ENCODE measurements around the gene DSCAML1. TPM values are rescaled to one million over a fixed set of nuclear protein-coding genes. Genes with fewer than 3 reads are reported as not detected.

Gene DSCAML1
- total RNA-seq, 1 experiment from 2014 or later, result not detected

- CTCF ChIA-PET, result no interaction called here
- no TSS peak for BruUV-seq (replicated peaks)
- H3K27me3 ChIP-seq (ENCODE audit: insufficient read depth, low read length), result peaks cover 74% of the 10 kb centered on the region
- DNase-seq (ENCODE audit: low read depth, low spot score), result no peak
- H3K4me3 ChIP-seq (replicated peaks in 1 of 2; ENCODE audit: low read depth in 1 of 2, low read length in 2 of 2), result no peak overlapping the region
- no peak for ATAC-seq
- no peaks in the 10 kb centered on the region for H3K9me2 ChIP-seq (ENCODE audit: insufficient read depth)
- intact Hi-C loops (cut with micrococcal nuclease), result no loop called here
- no peak overlapping the region for H3K27ac ChIP-seq (ENCODE audit: low read depth, low read length)
- H3K4me2 ChIP-seq (ENCODE audit: low read length), result no peak overlapping the region
- TF ChIP-seq ZFX (IDR thresholded peaks at IDR 0.05), result no peak
- no peak for TF ChIP-seq MAX (IDR thresholded peaks at IDR 0.05)
- no peak for TF ChIP-seq CEBPB (IDR thresholded peaks at IDR 0.05; ENCODE audit: low read depth)
- no peak for TF ChIP-seq SRF (IDR thresholded peaks at IDR 0.05; ENCODE audit: low read depth)
- no peak for TF ChIP-seq EZH2phosphoT487 (IDR thresholded peaks at IDR 0.05; ENCODE audit: borderline replicate concordance)
- TF ChIP-seq REST (IDR thresholded peaks at IDR 0.05; ENCODE audit: low read depth), result no peak
- TF ChIP-seq ZNF274 (IDR thresholded peaks at IDR 0.05; ENCODE audit: low read depth, low read length), result no peak
- no peak for TF ChIP-seq RAD21 (IDR thresholded peaks at IDR 0.05; ENCODE audit: low read depth)
- TF ChIP-seq ELF1 (IDR thresholded peaks at IDR 0.05; ENCODE audit: borderline replicate concordance, low read depth), result no peak
- H3K4me1 ChIP-seq (ENCODE audit: control insufficient read depth in 1 of 2, insufficient read depth in 2 of 2, low read length in 2 of 2), result no peaks in the 10 kb centered on the region
- POLR2A ChIA-PET, result no interaction called here
- no peaks in the 10 kb centered on the region for H4K20me1 ChIP-seq (ENCODE audit: insufficient read depth)
- no peaks in the 10 kb centered on the region for H3K36me3 ChIP-seq (ENCODE audit: control insufficient read depth in 1 of 2, insufficient read depth in 2 of 2, low read length in 2 of 2)
- RAD21 ChIA-PET (ENCODE audit: low non-redundant PET in 1 of 2, low total read pairs in 2 of 2, uncharacterized antibody in 2 of 2, unreplicated experiment in 2 of 2), result no interaction called here
- H2AFZ ChIP-seq (ENCODE audit: low read depth, low read length, poor library complexity, severe bottlenecking), result no peak overlapping the region
- no peaks in the 10 kb centered on the region for H3K9me3 ChIP-seq (ENCODE audit: control insufficient read depth in 1 of 2, insufficient read depth in 1 of 2, low read depth in 1 of 2, low read length in 2 of 2)
- H3K79me2 ChIP-seq (ENCODE audit: insufficient read depth, low read length), result no peaks in the 10 kb centered on the region
- no peak overlapping the region for H3K9ac ChIP-seq (ENCODE audit: low read length)
Observed at GRCh38 chr11:117591316-117592039, 205.5 kb downstream of the DSCAML1 start.

All from HCT116 (cell line).